Limb (tissue), 2 donors: ENCODE data around the gene USB1.
A peak's percentile ranks its signal among the peaks of the same experiment; 100 is the strongest.

Experiments used
- DNase-seq, 2 donors: peaks; one replicate each; pipeline ENCODE4 v3.0.0-alpha.2; 2016; ENCODE audit errors: extremely low spot score in 2 of 2

The USB1 gene, protein sequence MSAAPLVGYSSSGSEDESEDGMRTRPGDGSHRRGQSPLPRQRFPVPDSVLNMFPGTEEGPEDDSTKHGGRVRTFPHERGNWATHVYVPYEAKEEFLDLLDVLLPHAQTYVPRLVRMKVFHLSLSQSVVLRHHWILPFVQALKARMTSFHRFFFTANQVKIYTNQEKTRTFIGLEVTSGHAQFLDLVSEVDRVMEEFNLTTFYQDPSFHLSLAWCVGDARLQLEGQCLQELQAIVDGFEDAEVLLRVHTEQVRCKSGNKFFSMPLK

DNA sequence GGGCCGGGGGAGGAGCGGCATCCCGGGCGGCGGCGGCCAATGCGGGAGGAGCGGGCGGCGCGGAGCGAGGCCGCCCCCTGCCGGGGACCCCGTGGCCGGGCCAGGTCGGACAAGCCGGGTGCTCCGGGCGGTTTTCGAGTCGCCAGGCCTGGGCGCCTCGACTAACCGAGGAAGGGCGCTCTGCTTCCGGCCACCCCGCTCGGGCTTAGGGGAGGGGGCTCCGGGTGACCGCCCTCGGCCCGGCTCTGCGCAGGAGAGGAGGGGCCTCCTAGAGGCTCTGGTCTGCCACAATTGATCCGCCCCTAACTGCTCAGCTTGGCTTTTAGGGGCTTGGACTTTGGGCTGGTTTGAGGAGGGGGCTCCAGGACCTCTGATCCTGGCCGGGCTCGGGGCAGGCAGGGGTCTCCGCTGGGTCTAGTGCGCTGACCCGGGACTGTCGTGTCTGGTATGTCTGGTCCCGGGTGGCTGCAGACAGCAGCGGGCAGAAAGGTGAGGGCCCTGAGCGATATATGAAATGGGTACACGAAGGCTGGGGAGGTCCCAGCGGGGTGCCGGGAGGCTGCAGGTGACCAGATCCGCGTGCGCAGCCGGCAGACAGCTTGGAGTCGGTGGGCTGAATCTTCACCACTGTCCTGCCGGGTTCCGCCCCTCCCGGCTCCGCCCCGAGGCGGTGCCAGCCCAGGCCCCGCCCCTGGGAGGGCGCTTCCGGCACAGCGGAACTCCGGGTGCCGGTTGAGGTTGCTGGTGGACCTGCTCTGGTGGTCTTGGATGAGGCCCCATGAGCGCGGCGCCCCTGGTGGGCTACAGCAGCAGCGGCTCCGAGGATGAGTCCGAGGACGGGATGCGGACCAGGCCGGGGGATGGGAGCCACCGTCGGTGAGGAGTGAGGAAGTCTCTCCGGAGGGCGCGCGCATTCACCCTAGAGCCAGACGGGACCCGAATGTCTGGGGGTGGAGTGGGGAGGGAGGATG, at the start of gene USB1:
TSS of gene USB1 (plus strand) at position 702 of the 971 bp plus-strand sequence. CDS start at position 779, 77 bp downstream.
- peak; percentile 81 to 94 for DNase-seq

DNA sequence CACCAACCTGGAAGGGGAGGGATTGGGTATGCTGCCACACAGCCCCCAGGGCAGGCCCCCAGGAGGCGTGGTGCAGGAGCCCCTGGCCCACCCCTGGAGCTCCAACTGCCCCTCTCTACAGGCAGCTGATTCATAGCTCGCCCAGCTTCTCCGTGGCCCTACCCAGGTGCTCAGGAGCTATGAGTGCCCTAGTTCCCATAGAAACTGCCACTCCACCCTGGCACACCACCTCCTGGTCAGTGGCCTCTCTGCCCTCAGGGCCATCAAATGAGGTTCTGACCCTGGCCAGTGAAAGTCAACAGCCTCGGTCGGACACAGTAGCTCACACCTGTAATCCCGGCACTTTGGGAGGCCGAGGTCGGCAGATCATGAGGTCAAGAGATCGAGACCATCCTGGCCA, 48.3 kb upstream of the USB1 start:
- DNase-seq: no peak

DNA sequence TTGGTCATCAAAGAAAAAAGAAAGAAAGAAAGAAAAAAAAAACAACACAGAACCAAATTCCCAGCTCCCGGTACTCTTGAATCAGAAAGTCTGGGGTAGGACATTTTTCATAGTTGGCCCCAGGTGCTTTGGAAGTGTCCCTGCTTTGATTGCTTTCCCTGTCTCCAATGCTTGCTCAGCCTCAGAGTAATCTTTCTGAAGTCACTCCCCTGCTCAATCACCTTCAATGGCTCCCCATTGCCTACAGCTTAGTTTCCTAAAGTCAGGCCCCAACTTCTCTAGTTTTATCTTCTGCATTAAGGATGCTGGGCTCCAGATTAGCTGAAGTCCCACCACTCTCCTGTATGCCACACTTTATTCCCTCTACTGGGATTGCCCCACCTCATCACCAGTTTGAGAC, 47.4 kb upstream of the USB1 start:
- DNase-seq: no peak

DNA sequence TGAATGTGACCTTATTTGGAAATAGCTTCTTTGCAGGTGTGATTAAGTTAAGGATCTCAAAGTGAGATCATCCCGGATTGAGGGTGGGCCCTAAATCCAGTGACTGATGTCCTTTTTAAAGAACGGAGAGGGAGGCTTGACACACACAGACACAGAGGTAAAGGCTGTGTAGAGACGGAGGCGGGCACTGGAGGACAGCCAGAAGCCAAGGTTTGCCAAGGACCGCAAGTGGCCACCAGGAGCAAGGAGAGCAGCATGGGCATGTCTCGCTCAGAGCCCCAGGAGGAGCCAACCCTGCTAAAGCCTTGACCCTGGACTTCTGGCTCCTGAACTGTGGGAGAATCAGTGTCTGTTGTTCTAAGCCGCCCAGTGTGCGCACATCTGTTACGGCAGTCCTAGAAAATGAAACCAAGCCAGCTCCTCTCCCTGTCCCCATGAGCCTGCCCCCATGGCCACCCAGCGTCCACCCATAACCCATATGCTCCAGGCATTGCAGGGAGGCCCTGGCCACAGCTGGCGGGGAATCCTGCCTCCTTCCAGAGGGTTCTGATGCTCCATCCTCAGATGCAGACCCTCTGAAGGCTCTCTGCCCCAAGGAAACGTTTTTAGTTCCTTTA, 45.5 kb upstream of the USB1 start:
- DNase-seq: no peak

DNA sequence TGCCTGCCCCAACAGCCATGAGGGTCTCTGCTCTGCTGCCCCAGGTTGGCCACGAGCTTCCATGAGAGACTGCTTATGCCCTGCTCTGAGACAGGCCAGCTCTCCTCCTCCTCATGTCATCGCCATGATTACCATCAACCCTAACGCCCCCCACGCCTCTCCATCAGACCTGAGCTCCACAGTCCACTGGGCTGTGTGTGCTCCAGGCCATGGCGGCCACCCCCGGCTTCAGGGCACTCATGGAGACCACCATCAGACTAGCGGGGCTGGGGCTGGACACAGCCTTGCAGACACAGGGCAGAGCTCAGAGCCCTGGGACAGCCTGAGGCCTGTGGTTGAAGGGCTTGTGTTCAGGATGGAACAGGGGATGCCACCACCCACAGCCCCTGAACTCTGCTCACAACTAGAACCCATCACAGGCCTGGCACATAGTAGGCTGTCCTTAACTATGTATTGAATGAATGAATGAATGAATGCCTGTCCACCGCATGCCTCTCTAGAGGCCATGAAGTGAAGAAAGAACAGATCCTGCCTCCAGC, 44.9 kb upstream of the USB1 start:
- DNase-seq: no peak

DNA sequence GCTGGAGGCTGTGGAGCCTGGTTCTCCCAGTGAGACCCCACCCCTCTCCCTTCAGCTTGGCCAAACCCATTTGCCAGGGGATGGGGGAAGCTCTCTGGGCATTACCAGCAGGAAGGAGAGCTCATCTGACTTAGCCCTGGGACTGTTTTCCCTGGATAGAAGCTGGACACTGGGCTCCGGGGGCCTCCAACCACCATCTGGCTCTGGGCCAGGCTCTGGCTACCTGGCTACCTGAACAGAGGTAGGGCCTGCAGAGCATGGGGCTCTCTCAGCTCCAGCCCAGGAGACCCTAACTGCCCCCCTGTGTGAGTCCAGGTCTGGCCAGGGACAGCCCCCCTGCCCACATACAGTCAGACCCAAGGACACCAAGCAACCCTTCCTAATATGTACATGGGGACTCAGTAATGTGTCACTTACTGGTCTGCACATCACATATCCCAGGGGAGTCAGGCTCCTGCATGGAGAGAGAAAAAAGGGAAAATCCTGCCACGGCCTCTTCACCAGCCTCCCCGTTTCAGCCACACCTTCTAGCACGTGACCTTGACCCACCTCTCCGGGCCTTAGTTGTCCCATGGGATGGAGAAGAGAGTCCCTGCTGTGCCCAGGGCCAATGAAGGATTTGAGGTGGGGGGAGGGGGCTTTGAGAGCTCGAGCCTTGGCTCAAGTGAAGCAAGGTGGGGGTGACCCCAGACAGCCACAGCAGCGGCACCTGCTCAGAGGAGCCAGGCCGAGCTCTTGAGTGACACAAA, 44.1 kb upstream of the USB1 start:
- no peak for DNase-seq

DNA sequence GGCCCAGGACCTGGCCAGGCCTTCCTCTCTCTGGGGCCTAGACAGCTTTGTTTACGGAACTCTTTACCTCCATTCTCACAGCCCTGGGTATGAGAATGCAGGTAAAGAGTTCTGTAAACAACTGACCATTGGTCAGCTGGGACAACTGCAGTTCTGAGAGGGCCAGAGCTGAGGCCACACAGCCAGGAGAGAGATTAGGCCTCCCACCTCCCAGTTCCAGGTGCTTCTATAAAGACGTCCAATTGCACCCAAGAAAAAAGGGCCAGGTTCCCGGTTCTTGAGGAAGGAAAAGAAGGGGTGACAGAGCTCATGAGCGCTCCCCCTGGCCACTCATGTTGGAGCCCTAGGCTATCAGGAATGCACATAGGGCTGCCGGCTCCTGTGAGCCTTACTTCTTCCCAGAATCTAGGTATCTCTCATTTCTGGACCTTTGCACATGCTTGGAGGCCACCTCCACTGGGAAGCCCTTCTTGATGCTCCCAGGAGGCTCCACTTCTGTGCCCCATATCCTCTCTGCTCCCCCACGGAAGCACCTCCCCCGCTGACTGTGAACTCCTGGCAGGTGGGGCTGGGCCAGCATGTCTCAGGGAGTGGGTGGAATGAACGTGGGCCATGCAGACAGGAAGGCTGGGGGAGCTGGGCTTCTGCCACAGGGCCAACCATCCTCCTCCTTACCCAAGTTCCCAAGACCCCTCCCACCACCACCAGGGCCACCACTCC, 43.4 kb upstream of the USB1 start:
- no peak for DNase-seq

DNA sequence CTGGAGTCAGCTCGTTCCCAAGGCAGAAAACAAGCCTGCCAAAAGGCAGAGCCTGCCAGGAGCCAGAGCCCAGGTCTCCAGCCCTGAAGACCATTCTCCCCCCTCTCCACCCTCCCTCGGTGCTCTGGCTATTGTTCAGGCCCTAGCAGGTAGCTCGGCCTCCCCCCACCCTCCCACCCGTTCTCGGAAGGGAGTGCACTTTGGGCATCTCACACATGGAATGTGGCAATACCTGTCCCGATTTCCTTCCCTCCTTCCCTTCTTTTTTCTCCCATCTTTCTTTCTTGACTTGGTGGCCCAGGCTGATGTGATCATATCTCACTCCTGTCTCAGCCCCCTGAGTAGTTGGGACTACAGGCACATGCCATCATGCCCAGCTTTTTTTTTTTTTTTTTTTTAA, 42.7 kb upstream of the USB1 start:
- no peak for DNase-seq

DNA sequence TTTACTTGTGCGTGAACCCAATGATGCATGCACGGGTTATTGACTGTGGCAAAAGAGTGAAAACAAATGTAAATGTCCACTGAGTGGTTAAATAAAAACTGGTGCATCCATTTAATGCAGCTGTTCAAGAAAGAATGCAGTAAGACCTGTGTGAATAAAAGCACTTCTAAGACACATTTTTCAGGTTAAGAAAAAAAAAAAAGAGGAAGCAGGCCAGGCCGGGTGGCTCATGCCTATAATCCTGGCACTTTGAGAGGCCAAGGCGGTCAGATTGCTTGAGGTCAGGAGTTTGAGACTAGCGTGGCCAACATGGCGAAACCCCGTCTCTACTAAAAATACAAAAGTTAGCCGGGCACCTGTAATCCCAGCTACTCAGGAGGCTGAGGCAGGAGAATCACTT, 42.1 kb upstream of the USB1 start:
- DNase-seq: no peak

DNA sequence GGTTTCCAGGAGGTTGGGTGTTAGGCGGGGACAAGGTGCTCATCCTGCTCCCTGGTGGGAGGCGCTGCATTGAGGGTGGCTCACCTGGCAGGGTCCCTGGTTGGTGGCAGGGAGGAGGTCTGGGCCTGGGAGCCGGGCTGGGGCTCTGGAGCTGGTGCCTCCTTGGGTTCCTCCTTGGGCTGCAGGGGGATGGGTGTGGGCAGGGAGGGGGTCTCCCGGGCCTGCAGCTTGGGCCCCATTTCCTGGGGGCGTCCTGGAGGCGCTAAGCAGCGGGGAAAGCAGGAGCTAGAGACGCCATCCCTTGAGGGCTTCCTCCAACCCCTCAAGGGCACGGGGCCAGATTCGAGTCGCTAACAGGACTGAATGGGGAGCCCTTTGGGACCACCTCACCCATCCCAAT, 41.4 kb upstream of the USB1 start:
- DNase-seq: no peak

DNA sequence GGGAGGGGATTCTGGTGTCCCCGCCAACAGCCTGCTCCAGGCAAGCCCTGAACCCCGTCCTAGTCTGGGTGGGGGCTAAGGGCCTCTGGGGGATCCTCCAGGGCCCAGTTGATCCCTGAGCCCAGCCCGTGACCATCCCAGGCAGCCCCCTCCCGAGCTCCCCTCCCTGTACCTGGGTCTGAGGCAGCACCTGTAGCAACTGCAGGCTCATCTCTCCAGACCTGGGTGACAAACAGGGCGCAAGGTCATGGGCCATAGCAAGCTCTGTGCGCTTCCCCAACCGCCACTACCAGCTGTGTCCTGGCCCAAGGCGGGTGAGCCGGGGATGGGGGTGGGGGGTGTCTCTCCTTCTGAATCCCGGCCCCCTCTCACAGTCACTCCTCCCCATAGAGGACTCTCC, 40.9 kb upstream of the USB1 start:
- DNase-seq: no peak

DNA sequence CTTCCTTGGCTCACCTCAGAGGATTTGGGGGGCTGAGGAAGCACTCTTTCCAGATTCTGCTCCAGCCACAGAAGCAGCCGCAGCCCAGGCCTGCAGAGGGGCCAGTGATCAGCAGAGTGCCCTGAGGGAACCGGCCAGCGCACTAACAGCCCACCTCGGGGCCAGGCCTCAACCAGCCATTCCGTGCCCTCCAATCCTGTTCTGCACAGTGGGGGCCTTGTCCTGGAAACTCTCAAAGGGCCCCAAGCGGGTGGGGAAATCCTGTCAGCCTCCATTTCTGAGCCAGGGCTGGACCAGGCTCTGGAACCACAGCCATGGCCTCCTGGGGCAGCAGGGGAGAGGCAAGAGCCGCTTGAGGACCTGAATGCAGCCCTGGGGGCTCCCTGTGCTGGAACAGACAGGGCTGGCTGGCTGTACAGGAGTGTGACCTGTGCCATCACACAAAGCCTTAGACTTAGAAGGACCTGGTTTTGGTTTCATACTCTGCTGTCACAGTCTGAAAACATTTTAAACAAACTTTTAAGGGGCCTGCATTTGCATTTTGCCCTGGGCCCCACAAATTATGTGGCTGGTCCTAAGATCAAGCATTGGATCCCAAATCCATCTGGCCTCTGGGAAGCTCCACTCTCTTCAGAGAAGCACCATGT, 40.3 kb upstream of the USB1 start:
- DNase-seq: no peak

DNA sequence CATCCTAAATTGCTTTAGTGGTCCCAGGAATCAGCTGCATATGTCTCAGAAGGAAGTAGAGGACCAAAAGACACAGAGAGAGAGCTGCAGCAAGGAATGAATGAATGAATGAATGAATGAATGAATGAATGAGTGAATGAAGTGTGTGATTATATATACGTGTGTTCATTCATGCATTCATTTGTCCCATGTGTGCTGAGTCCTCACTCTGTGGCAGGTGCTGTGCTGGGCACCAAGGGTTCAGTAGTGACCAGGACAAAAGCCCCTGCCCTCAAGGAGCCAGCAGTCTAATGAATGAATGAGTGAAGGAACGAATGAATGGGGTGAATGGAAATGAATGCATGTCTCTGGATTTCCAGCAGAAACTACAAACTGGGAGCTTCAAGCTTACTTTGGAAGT, 39.7 kb upstream of the USB1 start:
- no peak for DNase-seq

DNA sequence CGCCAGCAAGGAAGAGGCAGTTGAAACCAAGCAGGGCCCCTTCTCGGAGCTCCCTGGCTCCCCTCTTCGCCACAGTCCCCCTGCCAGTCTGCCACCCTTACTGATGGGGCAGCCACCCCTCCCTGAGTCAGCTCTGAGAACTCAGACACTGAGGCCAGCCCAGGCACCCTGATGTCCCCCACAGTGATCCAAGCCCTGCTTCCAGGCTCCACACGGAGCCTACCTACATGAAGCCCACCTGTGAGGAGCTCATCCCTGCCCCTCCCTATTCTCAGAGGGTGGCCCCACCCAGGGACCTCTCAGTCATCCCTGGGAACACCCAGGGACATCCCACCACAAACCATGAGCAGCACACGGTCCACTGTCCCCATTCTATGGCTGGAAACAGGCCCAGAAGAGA, 39.2 kb upstream of the USB1 start:
- no peak for DNase-seq

DNA sequence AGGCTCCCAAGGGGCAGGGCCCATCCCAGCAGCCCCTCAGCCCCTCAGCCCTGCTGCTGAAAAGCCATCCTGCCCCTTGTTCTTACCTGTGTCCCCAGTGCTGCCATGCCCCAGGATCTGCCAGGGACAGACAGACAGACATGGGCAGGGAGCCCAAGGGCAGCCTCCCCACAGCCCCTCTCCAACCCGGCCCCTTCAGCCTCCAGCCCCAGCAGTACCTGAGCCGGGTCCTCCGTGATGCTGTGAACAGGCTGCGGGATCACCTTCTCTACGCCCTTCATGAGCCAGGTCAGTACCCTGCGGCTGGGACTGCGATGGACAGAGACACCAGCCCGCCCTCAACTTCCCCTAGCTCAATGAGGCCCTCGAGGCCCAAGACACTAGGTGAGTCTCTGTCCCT, 38.5 kb upstream of the USB1 start:
- no peak for DNase-seq

DNA sequence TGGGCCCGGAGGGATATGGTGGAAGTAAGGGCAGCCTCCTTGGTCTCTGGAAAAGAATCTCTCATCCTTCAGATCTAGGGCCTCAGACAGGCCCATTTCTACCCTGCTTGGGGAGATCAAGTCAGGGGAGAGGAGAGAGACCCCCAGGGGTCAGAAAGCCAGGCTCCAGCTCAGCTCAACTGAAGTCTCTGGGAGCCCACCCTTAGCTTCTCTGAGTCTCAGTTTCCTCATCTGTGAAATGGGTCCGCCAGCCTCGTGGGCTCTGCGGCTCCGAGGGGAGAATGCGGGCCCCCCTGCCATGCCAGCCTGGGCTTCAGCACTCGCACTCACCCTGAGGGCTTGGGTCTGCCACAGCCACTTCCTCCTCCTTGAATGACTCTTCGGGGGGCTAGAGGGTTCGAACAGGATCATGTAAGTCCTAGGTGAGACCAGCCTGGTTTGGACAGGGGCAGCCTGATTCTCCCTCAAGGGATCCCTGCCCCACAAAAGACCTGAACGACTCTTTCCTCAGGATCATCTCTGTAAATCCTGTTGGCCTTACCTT, 37.0 kb upstream of the USB1 start:
- no peak for DNase-seq

DNA sequence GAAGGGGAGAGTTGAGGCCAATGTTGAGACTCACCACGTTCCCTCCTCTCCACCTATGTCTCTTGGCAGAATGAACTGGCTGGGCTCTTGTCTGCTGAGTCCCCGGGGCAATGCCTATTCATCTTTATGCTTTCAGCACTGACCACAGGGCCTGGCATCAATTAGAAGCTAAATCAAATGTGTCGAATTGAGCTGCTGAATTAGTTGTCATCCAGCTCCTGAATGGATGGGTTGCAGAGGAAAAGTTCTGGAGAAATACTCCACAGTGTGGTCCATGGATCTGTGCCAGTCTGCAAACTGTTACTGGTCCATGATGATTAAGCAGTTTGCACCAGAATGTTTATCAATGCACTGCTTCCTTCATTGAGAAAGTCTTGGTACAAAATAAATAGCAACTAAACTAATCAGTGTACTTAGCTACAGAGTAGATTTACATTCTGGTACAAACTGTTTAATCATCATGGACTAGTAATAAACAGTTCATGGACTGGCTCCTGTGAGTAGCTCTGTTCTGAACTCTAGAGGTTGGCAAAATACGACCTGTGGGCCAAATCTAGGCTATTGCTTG, 34.9 kb upstream of the USB1 start:
- no peak for DNase-seq

DNA sequence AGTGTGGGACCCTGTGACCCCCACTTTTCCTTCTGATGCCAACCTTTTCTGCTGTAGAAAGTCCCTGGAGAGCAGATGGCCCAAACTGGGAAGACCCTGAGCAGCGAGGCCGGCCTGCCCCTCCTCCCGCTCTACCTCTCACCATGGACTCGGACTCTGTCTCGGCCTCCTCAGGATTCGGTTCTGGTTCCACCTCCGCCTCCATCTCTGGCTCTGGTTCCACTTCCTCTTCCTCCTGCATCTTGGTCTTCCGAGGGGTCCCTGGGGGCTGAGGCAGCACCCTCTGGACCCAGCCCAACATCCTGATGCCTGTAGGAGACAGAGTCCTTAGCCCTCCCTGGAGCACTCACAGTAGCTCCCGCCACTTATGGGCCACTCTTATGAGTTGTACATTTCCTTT, 34.2 kb upstream of the USB1 start:
- DNase-seq: no peak

DNA sequence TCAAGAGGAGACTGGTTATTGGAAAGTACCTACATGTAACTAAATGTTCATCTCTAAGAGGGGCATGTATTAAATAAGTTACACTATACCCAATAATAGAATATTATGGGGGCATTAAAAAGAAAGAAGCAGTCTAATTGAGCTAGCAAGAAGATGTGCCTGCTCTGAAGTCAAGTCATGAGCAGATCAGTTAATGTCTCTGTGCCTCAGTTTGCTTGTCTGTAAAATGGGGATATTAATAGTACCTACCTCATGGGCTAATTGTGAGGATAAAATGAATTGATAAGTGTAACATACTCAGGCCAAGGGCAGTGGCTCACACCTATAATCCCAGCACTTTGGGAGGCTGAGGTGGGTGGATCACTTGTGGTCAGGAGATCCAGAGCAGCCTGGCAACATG, 33.3 kb upstream of the USB1 start:
- DNase-seq: no peak
